GM20000 (cell line): ENCODE results near the gene KRTAP20-4.

Experiments
- DNase-seq: peaks from one replicate; pipeline ENCODE4 v3.0.0; 2012; ENCODE audit warnings: low spot score
- TF ChIP-seq, protein P1 (sequence below): IDR thresholded peaks from 2 replicates; pipeline ENCODE4 v1.5.1; 2012; ENCODE audit warnings: mild to moderate bottlenecking, control low read depth; ENCODE audit errors: extremely low read depth, missing control alignments

KRTAP20-4 gene

DNA sequence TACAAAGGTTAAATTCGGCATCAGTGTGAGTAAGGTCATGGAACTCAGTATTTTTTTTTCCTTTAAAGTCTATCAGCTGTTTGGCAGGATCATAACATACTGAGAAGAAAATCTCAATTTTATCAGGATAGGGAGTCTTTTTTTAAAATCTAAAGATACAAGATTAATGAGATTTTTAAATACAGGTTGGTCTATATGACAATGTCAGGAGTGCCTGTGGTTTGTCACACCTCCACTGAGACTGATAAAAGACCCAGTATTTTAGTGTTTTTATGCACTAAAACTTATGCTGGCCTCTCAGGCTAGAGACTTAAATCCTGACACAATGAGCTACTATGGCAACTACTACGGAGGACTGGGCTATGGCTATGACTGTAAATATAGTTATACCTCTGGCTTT, 22.1 kb downstream of the KRTAP20-4 start, which contains the start of gene KRTAP20-3:
Gene KRTAP20-3 (plus strand): TSS at position 301 of the 400 bp plus-strand sequence.
- TF ChIP-seq, protein P1, sequence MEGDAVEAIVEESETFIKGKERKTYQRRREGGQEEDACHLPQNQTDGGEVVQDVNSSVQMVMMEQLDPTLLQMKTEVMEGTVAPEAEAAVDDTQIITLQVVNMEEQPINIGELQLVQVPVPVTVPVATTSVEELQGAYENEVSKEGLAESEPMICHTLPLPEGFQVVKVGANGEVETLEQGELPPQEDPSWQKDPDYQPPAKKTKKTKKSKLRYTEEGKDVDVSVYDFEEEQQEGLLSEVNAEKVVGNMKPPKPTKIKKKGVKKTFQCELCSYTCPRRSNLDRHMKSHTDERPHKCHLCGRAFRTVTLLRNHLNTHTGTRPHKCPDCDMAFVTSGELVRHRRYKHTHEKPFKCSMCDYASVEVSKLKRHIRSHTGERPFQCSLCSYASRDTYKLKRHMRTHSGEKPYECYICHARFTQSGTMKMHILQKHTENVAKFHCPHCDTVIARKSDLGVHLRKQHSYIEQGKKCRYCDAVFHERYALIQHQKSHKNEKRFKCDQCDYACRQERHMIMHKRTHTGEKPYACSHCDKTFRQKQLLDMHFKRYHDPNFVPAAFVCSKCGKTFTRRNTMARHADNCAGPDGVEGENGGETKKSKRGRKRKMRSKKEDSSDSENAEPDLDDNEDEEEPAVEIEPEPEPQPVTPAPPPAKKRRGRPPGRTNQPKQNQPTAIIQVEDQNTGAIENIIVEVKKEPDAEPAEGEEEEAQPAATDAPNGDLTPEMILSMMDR, result no peak
- no peak for DNase-seq

DNA sequence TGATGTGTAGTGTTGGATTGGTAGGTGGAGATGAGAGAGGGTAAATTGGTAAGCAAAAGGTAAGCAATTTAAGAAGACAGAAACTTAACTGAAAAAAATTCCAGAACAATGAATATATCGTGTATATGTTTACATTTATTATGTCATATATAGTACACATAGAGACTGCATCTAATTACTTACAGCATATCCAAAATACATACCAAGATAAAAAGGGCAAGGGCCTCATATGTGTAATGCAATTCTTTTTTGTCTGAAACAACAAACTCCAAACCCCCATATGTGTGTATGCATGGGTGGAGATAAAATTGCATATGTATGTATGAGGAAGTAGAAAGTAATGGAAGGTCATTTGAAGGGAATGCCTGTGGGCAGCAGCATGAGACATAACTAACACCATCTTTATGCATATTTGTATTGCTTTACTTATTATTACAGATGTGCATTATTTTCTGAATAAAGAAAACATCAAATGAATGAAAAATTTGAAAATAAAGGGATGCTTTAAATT, 26.5 kb downstream of the KRTAP20-4 start:
- no peak for DNase-seq
- TF ChIP-seq, protein P1, result no peak

DNA sequence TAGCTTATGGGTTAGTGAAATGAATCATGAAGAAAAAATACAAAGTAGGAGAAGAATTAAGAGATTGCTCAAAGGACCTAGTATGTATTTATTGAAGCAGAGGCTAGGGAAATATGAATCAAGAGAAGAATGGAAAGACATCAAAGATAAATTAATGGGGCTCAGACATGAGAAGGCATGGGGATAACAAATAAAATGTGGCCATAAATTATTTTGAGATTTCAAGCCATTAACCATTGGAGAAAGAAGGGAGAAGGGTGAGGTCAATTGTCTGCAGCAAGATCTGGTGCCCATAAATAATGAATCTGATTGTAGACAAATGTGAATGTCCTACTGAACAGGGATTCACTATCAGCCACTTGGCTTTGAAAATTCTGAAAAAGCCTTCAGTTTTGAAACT, 32.5 kb downstream of the KRTAP20-4 start:
- TF ChIP-seq, protein P1, result no peak
- DNase-seq, result no peak

DNA sequence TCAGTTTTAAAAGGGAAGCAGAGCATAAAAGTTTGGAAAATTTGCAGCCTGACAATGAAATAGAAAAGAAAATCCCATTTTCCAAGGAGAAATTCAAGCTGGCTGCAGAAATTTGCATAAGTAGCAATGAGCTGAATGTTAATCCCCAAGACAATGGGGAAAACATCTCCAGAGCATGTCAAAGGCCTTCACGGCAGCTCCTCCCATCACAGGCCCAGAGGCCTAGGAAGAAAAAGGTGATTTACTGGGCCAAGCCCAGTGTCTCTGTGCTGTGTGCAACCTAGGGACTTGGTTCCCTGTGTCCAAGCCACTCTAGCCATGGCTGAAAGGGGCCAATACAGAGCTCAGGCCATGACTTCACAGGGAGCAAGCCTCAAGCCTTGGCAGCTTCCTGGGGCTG, 48.3 kb downstream of the KRTAP20-4 start:
- DNase-seq, result no peak
- TF ChIP-seq, protein P1, result no peak
